GM19099 (cell line): ENCODE measurements around the gene LRTM1.

Experiments used
- POLR2A ChIP-seq: IDR thresholded peaks from 3 replicates; pipeline ENCODE4 v1.6.1; 2011; ENCODE audit warnings: low read depth; ENCODE audit not compliant: insufficient read length; ENCODE audit errors: extremely low read depth

Gene LRTM1

DNA sequence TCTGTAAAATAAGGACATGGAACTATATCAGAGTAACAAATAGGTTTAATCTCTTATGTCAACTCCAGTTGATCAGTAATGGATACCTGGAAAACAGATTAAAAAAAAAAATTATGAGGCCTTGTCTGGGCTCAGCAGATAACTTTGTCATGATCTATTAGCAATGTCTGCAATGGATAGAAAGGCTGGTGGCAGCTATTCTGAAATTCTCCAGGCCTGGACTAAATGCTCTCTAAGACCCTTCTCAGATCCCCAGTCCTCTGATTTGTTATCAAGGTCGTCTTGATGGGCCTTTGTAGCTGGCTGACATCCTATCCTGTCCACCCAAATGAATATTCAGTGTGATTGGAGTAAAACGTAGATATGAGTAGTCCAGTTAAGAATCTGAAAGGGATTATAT lies 13.7 kb downstream of the LRTM1 start:
- TF ChIP-seq POLR2A: no peak

DNA sequence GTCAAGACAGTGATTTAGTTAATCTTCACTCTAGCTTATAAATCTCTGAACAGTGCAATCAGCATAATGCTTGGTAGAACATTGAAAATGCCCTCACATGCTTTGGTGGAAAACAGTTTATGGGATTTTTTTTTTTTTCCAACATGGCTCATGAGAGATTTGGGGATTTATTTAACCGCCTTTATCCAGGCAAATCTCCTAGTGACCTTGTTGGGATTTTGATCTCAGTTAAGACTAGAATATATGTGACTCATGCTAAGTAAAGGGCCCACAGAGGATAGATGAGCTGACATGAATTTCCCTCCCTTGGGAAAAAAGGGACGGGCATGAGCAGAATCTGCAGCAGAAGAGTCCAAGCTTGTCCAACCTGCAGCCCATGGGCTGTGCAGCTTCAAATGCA lies 18.7 kb downstream of the LRTM1 start:
- TF ChIP-seq POLR2A: no peak

DNA sequence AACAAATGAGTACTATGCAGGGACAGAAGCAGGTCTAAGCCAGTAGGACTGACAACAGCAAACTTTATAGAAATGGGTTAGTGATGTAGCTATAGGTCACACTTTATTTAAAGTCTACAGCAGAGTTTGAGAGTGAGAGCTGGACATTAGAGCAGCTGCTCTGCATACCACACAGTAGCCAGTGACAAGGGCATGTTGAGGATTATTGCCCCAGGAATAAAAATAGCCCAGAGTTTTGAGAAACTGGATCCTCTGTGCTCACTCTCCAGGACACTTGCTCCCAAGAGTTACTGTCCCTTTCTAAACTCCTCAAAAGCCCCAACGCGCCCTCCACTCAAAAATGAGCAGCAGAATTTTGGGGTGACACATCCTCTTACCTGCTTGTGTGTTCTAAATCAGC lies 21.1 kb downstream of the LRTM1 start:
- TF ChIP-seq POLR2A: no peak

DNA sequence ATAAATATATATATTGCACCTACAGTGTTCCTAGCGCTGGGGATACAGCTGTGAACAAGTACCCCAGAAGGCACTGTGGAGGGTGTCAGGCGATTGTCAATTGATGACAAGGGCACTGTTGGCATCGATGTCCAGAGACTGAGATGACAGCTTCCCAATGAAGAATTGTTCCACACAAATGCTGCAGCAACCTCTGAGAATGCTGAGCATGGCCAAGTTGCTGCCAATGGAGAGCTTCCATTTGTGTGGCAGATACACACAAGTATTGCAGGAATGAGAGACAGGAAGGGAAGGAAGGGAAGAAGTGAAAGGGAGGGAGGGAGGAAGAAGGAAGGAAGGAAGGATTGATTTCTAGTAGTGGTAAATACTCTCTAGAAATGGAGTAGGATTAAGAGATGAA lies 21.9 kb downstream of the LRTM1 start:
- TF ChIP-seq POLR2A: no peak

- no peak for TF ChIP-seq POLR2A
Observed at GRCh38 chr3:54905261-54905888, 22.5 kb downstream of the LRTM1 start.

DNA sequence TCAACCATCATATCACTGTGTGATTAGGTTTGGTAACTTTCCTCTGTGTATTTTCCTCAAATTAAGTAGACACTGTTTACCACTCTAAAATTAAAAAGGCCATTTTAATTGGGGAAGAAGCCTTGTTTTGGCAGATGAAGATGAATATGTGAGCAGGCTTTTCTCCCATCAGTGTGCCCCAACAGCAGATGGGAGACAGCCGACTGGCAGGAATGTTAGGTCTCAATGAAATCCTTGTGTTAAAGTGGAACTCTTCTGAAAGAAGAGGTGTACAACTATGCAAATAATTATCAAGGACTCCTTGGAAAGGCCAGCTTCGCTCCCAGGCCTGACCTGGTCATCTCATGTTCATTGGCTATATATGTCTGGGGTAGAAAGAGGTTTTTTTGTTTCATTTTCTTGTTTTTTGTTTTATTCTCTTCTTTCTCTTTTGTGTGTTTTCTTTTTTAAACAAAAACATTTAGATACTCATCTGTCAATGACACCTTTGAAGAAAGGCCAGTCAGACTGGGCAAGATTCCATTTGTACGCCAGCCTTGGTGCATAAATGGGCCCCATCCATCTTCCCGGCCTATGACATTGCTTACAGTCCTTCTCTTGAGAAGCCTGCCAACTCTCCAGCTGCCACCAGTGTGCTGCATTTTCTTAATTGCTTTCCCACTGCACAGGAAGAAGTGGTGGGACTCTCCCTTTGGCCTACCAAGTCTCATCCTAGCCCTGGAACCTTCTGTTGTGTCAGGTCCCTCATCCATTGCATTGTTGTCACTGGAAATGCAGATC lies 25.8 kb downstream of the LRTM1 start:
- no peak for TF ChIP-seq POLR2A

DNA sequence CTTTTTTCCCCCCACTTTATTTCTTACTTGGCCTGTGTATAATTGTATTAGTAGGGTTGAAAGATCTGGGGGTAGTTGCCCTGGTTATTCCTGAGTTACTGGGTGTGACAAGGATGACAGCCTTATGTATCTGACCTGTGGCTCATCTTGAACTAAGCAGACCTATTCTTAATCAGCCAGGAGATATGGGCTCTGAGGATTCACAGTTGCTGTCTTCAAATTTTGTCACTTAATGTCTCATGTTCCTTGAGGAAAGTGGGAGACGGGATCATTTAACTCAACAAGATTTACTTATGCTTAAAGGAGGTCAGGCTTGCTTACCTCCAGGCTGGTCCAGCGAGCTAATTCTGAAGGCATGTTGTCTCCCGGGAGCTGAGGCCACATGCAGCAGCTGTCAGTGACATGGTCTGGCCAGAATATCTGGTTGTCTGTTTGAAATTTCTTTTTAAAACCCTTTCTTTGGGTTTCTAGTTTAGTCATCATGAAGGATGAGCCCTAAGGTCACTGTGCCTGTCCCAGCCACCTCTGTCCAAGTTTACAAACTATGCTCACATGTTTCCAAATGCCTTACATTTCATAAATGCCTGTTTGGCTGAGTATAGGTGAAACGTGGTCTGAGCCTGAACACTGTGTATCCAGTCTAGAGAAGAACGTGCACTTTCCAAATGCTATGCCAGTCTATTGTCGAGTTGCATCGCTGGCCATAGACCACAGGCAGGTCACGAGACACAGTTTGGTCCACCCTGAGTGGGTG lies 26.8 kb downstream of the LRTM1 start:
- TF ChIP-seq POLR2A: no peak

DNA sequence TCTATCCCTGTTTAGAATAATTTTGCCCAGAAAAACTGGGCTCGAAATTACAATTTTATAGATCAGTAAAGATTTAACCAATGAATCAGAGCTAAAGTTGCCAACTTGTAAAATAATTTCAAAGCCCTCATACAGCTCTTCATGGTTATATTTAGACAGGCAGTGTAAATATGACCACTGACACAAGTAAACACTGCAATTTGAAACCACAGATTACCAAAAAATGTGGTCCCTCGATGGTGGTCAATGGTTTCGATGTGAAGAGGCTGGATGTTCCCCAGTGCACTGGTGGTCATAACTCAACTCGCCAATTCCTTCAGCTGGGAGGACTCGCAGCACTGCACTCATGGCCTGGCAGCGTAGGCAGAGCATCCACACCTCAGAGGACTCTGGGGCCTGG lies 28.6 kb downstream of the LRTM1 start:
- no peak for TF ChIP-seq POLR2A

GRCh38 chr3:54897028-54897711 lies 30.7 kb downstream of the LRTM1 start:
- no peak for TF ChIP-seq POLR2A

- no peak for TF ChIP-seq POLR2A
Observed at GRCh38 chr3:54895613-54896012, 32.2 kb downstream of the LRTM1 start.

GRCh38 chr3:54892168-54892567 lies 35.7 kb downstream of the LRTM1 start:
- TF ChIP-seq POLR2A: no peak

DNA sequence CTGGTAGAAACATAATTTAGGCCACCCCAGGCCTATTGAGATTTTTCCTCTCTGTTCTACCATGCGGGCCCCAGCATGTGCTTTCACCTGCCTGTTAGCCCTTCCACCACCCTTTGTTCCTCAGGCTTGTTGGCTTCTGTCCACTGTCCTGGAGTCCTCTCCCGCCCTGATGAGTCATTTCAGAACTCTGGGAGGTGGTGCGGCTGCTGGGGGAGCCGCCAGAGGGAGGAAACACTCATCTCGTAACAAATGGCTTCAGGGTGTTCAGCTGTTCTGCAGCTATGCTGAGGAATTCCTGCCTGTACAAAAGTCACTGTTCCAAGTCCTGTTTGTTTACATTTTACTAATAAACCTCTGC lies 36.3 kb downstream of the LRTM1 start:
- no peak for TF ChIP-seq POLR2A

- TF ChIP-seq POLR2A: no peak
Observed at GRCh38 chr3:54889731-54890130, 38.1 kb downstream of the LRTM1 start.

DNA sequence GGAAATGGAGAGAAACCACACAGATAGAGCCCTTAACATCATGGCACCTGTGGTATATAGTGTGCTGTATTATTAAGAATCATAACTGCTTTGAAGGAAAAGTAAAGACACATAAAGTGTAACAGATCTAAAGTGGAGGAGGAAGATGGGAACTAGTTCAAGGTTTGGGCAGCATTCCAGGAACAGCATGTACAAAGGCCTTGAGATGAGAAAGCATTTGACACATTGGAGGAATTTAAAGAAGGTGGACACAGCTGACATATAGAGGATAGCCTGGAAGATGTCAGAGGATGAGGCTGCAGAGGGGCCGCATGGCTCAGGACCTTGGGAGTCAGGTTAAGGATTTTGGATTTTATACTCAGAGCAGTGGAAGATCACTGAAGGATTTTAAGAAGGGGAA lies 39.0 kb downstream of the LRTM1 start:
- no peak for TF ChIP-seq POLR2A

- TF ChIP-seq POLR2A: no peak
Observed at GRCh38 chr3:54888162-54888561, 39.7 kb downstream of the LRTM1 start.
